Keratinocyte (primary cell): ENCODE results near the gene TCHP. TPM values are rescaled to one million over a fixed set of nuclear protein-coding genes. Genes with fewer than 3 reads are reported as not detected.

ENCODE experiments used
- DNase-seq: peaks from one replicate; pipeline ENCODE4 v3.0.0-alpha.2; 2011; ENCODE audit warnings: low read depth, missing footprints, low spot score
- FAIRE-seq: peaks from 2 replicates; lab custom pipeline; 2011; peaks lifted over from hg19 to GRCh38; lab: Jason Lieb, UNC
- H2AFZ ChIP-seq: 2 replicates; pipeline ENCODE4 v1.6.0; 2012; ENCODE audit warnings: low read length, control low read depth, inconsistent platforms; ENCODE audit not compliant: control insufficient read depth
- H3K27ac ChIP-seq: 2 replicates; pipeline ENCODE4 v1.5.1; 2011; ENCODE audit warnings: low read length; ENCODE audit not compliant: control insufficient read depth, insufficient read depth
- H3K27me3 ChIP-seq: 3 replicates; pipeline ENCODE4 v1.6.0; 2011; ENCODE audit warnings: low read length; ENCODE audit not compliant: control insufficient read depth, insufficient read depth; ENCODE audit errors: extremely low read depth
- H3K36me3 ChIP-seq, 2 experiments: 2 replicates in 1 of 2; 3 replicates in 1 of 2; pipeline ENCODE4 v1.5.1; 2011; ENCODE audit warnings: low read length in 2 of 2, mild to moderate bottlenecking in 1 of 2; ENCODE audit not compliant: control insufficient read depth in 2 of 2, insufficient read depth in 2 of 2; ENCODE audit errors: extremely low read depth in 1 of 2
- H3K4me1 ChIP-seq: 3 replicates; pipeline ENCODE4 v1.5.1; 2011; ENCODE audit warnings: low read length; ENCODE audit not compliant: control insufficient read depth, insufficient read depth; ENCODE audit errors: extremely low read depth
- H3K4me2 ChIP-seq: 3 replicates; pipeline ENCODE4 v1.6.0; 2011; ENCODE audit warnings: low read depth, low read length; ENCODE audit not compliant: control insufficient read depth, insufficient read depth; ENCODE audit errors: extremely low read depth
- H3K4me3 ChIP-seq, 3 experiments: fragments of 200-600 bp in 1 of 3; sonication (generic) in 1 of 3; 2 replicates in 2 of 3; 3 replicates in 1 of 3; pipeline ENCODE4 v1.5.1; 2011 to 2016; ENCODE audit warnings: low read length in 3 of 3, mild to moderate bottlenecking in 3 of 3, control low read depth in 2 of 3, inconsistent platforms in 1 of 3, low read depth in 1 of 3, mixed read lengths in 1 of 3, mixed run types in 1 of 3, moderate library complexity in 1 of 3; ENCODE audit not compliant: control insufficient read depth in 2 of 3, insufficient read depth in 2 of 3; ENCODE audit errors: extremely low read depth in 1 of 3
- H3K79me2 ChIP-seq: 2 replicates; pipeline ENCODE4 v1.6.0; 2012; ENCODE audit warnings: low read length; ENCODE audit not compliant: control insufficient read depth, insufficient read depth
- H3K9ac ChIP-seq: 3 replicates; pipeline ENCODE4 v1.6.0; 2011; ENCODE audit warnings: low read length; ENCODE audit not compliant: control insufficient read depth, insufficient read depth; ENCODE audit errors: extremely low read depth
- H3K9me1 ChIP-seq: 3 replicates; pipeline ENCODE4 v1.6.0; 2011; ENCODE audit warnings: low read length; ENCODE audit not compliant: control insufficient read depth, insufficient read depth; ENCODE audit errors: extremely low read depth
- H3K9me3 ChIP-seq: 2 replicates; pipeline ENCODE4 v1.5.1; 2012; ENCODE audit warnings: low read depth, low read length; ENCODE audit not compliant: control insufficient read depth
- H4K20me1 ChIP-seq: 3 replicates; pipeline ENCODE4 v1.6.0; 2011; ENCODE audit warnings: low read length; ENCODE audit not compliant: control insufficient read depth, insufficient read depth; ENCODE audit errors: extremely low read depth
- CTCF ChIP-seq, 3 experiments: IDR thresholded peaks in 1 of 3; conservative IDR thresholded peaks in 1 of 3; optimal IDR thresholded peaks in 1 of 3; 2 replicates in 2 of 3; 3 replicates in 1 of 3; pipeline versions ENCODE3 to v1.5.1; 2011; ENCODE audit warnings: low read length in 3 of 3, mild to moderate bottlenecking in 3 of 3, moderate library complexity in 2 of 3, control low read depth in 1 of 3, inconsistent platforms in 1 of 3; ENCODE audit not compliant: insufficient read depth in 2 of 3; ENCODE audit errors: extremely low read depth in 1 of 3
- EZH2 ChIP-seq: IDR thresholded peaks from one replicate; pipeline ENCODE4 v1.6.1; 2012; ENCODE audit warnings: inconsistent platforms, mild to moderate bottlenecking, low read length, moderate library complexity
- dilution Hi-C: fragments of 300-500 bp; cut with MboI; formaldehyde crosslinking; loops from one replicate; pipeline ENCODE4 v1.7.0; 2020; ENCODE audit warnings: low sequenced_read_pairs; ENCODE audit not compliant: extremely low pct_ligation_motif_present
- polyA plus RNA-seq, 5 experiments: library from polyadenylated mRNA; depleted of rRNA in 3 of 5; stranded (reverse) in 3 of 5; stranded (forward) in 1 of 5; unstranded in 1 of 5; fragments of >200 nt; gene quantifications; 1 replicate in 1 of 5; 2 replicates in 3 of 5; 3 replicates in 1 of 5; pipeline versions ENCODE4 v1.2.1 to v1.2.3, GENCODE V29; 2011 to 2012; ENCODE audit warnings: missing spikeins in 2 of 5, low read depth in 1 of 5, low replicate concordance in 1 of 5

TCHP gene
- polyA plus RNA-seq, 1 donor (not counting 4 experiments of a cell fraction or from before 2014, with no cell fraction given): 9.6 TPM

DNA sequence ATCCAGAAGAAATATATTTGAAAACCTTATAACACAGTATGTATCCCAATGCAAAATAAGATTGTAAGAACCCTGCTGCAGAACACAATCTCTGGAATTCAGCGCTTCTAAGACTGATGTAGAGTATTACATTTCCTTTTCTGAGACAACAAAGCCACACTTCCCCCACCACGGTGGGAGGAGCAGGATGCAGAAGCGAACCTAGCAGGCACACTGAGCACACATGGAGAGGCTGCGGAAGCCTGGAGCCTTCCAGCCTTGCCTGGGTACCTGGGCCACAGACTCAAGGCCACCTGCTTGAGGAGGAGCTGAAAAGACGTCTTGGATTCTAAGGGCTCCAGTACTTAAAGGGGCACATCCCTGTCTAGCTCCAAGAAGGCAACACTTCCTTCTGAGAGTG is 46.4 kb downstream of the TCHP start:
- Histone ChIP-seq H3K9me3 (no peaks in the 10 kb centered on the region), H3K36me3 (peaks cover 4 to 22% of the 10 kb centered on the region in 2 experiments), H3K9me1 (no peaks in the 10 kb centered on the region), H3K27ac (no peak overlapping the region), H3K27me3 (no peaks in the 10 kb centered on the region), H2AFZ (no peak overlapping the region), H3K4me2 (no peak overlapping the region), H4K20me1 (no peaks in the 10 kb centered on the region), H3K79me2 (no peaks in the 10 kb centered on the region), H3K4me3 (no peak overlapping the region), H3K9ac (no peak overlapping the region), H3K4me1 (no peaks in the 10 kb centered on the region)
- dilution Hi-C loops: no loop called here
- TF ChIP-seq CTCF (optimal IDR thresholded peaks at IDR 0.05 in 1 of 3, IDR thresholded peaks at IDR 0.05 in 1 of 3, conservative IDR thresholded peaks at IDR 0.05 in 1 of 3; ENCODE audit: extremely low read depth in 1 of 3, insufficient read depth in 2 of 3, low read length in 3 of 3): no peak
- no peak for TF ChIP-seq EZH2
- DNase-seq (no peak), FAIRE-seq (no peak)

- Histone ChIP-seq H3K9me1 (no peaks in the 10 kb centered on the region), H3K27ac (no peak overlapping the region), H3K79me2 (no peaks in the 10 kb centered on the region), H3K9ac (no peak overlapping the region), H3K4me1 (no peaks in the 10 kb centered on the region), H3K4me2 (no peak overlapping the region), H3K4me3 (no peak overlapping the region), H3K36me3 (peaks cover 7 to 22% of the 10 kb centered on the region in 2 experiments), H3K9me3 (no peaks in the 10 kb centered on the region), H3K27me3 (no peaks in the 10 kb centered on the region), H4K20me1 (no peaks in the 10 kb centered on the region), H2AFZ (no peak overlapping the region)
- no peak for FAIRE-seq
- dilution Hi-C loops: no loop called here
- TF ChIP-seq EZH2 (no peak), CTCF (optimal IDR thresholded peaks at IDR 0.05 in 1 of 3, IDR thresholded peaks at IDR 0.05 in 1 of 3, conservative IDR thresholded peaks at IDR 0.05 in 1 of 3; ENCODE audit: extremely low read depth in 1 of 3, insufficient read depth in 2 of 3, low read length in 3 of 3) (no peak)
- no peak for DNase-seq
Observed at GRCh38 chr12:109946913-109947312, 46.8 kb downstream of the TCHP start.
